NT2/D1 (cell line): ENCODE data around the gene PGAM2.
"Not testable (repeated sequence)": the region's sequence is repeated elsewhere in the genome, so short reads cannot be mapped to it uniquely, and the experiment has no call there.

Experiments used
- SUZ12 ChIP-seq: IDR thresholded peaks from 2 replicates; pipeline ENCODE4 v1.6.1; 2011; ENCODE audit not compliant: insufficient read length, insufficient read depth; ENCODE audit errors: extremely low read depth
- YY1 ChIP-seq: IDR thresholded peaks from 2 replicates; pipeline ENCODE4 v1.6.1; 2011; ENCODE audit not compliant: insufficient read length, insufficient read depth
- ZNF274 ChIP-seq: IDR thresholded peaks from 2 replicates; pipeline ENCODE4 v1.6.1; 2011; ENCODE audit warnings: mild to moderate bottlenecking, low read depth, low read length

GRCh38 chr7:44040493-44040891 lies 24.9 kb downstream of the PGAM2 start:
- not testable (repeated sequence) for TF ChIP-seq YY1, SUZ12, ZNF274
